Endodermal cell (in vitro differentiated cells): ENCODE data around the gene KANSL3. TPM values are rescaled to one million over a fixed set of nuclear protein-coding genes. Genes with fewer than 3 reads are reported as not detected.

Experiments used
- DNase-seq: peaks from one replicate; pipeline ENCODE4 v3.0.0-alpha.2; 2017
- H3K27ac ChIP-seq: 2 replicates; pipeline ENCODE4 v1.5.1; 2013; ENCODE audit warnings: mild to moderate bottlenecking, low read depth, low read length, moderate library complexity
- H3K27me3 ChIP-seq: 2 replicates; pipeline ENCODE4 v1.6.1; 2013; ENCODE audit warnings: mild to moderate bottlenecking, low read length, moderate library complexity; ENCODE audit not compliant: insufficient read depth, control insufficient read depth, poor library complexity, severe bottlenecking
- H3K36me3 ChIP-seq: 2 replicates; pipeline ENCODE4 v1.7.0; 2013; ENCODE audit warnings: mild to moderate bottlenecking, low read length, moderate library complexity; ENCODE audit not compliant: control insufficient read depth, insufficient read depth
- H3K4me1 ChIP-seq: one replicate; pipeline ENCODE4 v1.7.0; 2013; ENCODE audit warnings: low read length; ENCODE audit not compliant: control insufficient read depth, insufficient read depth
- H3K4me3 ChIP-seq: 2 replicates; pipeline ENCODE4 v1.5.1; 2013; ENCODE audit warnings: mild to moderate bottlenecking, low read length, moderate library complexity
- H3K9ac ChIP-seq: 2 replicates; pipeline ENCODE4 v1.6.1; 2013; ENCODE audit warnings: mild to moderate bottlenecking, low read length, moderate library complexity; ENCODE audit not compliant: poor library complexity, severe bottlenecking; ENCODE audit errors: extremely low read depth
- H3K9me3 ChIP-seq: 2 replicates; pipeline ENCODE4 v1.6.1; 2013; ENCODE audit warnings: mild to moderate bottlenecking, low read length, moderate library complexity; ENCODE audit not compliant: control insufficient read depth
- H3K27ac Mint-ChIP-seq: 2 replicates; pipeline ENCODE4 v1.8.0; 2020; ENCODE audit warnings: mixed read lengths
- H3K27me3 Mint-ChIP-seq: 2 replicates; pipeline ENCODE4 v1.8.0; 2021; ENCODE audit warnings: mild to moderate bottlenecking, mixed read lengths; ENCODE audit not compliant: insufficient read depth
- H3K36me3 Mint-ChIP-seq: 2 replicates; pipeline ENCODE4 v1.8.0; 2020; ENCODE audit warnings: low read depth, mixed read lengths
- H3K4me1 Mint-ChIP-seq: 2 replicates; pipeline ENCODE4 v1.8.0; 2020; ENCODE audit warnings: mixed read lengths
- H3K4me3 Mint-ChIP-seq: 2 replicates; pipeline ENCODE4 v1.8.0; 2020; ENCODE audit warnings: mild to moderate bottlenecking, moderate library complexity, mixed read lengths
- H3K9me3 Mint-ChIP-seq: 2 replicates; pipeline ENCODE4 v1.8.0; 2020; ENCODE audit warnings: mild to moderate bottlenecking, mixed read lengths
- CTCF ChIP-seq: fragments of 200-600 bp; sonication (generic); conservative IDR thresholded peaks from 2 replicates; pipeline ENCODE4 v1.5.0; 2021; ENCODE audit warnings: antibody characterized with exemption, mild to moderate bottlenecking
- WGBS, 2 experiments: methylation state at CpG; one replicate each; pipeline versions ENCODE4 v1.1.5 to v1.1.7; 2013; ENCODE audit warnings: missing lambda C conversion rate in 2 of 2, mixed read lengths in 1 of 2; ENCODE audit not compliant: insufficient coverage in 1 of 2, insufficient read length in 1 of 2; 5-methylcytosine and 5-hydroxymethylcytosine counted together
- total RNA-seq, 2 donors: library from RNA; stranded (reverse); fragmentation: NEBNext Ultra II Directional in 1 of 2; extraction: Animal tissue kit (Norgen Biotek cat#: 25700) in 1 of 2; gene quantifications; 2 replicates in 1 of 2; 3 replicates in 1 of 2; pipeline ENCODE4 v1.2.1, GENCODE V29; 2021

The KANSL3 gene
- total RNA-seq, 2 donors from 2014 or later: 34.8 to 42.3 TPM

- Mint-ChIP-seq H3K27me3 (no peaks in the 10 kb centered on the region), H3K36me3 (no peaks in the 10 kb centered on the region), H3K27ac (no peak overlapping the region), H3K4me1 (no peaks in the 10 kb centered on the region), H3K9me3 (no peaks in the 10 kb centered on the region), H3K4me3 (no peak overlapping the region)
- H3K4me3 ChIP-seq: no peak overlapping the region
- H3K36me3 ChIP-seq: no peaks in the 10 kb centered on the region
- H3K9me3 ChIP-seq: no peaks in the 10 kb centered on the region
- no peaks in the 10 kb centered on the region for H3K27me3 ChIP-seq
- H3K27ac ChIP-seq: no peak overlapping the region
- H3K9ac ChIP-seq: no peak overlapping the region
- 90 to 92% methylated on average over 7 to 19 of the region's 19 CpGs for WGBS, 2 experiments
- H3K4me1 ChIP-seq: peaks cover under 1% of the 10 kb centered on the region
- TF ChIP-seq CTCF: peak; percentile 68
- peak; percentile 86 for DNase-seq
Measured at GRCh38 chr2:96685577-96686459, 47.7 kb upstream of the KANSL3 start.

- DNase-seq: peak; percentile 27
- WGBS, 2 experiments: 89 to 93% methylated on average over 11 to 16 of the region's 16 CpGs
- Mint-ChIP-seq H3K27me3 (no peaks in the 10 kb centered on the region), H3K4me3 (no peak overlapping the region), H3K4me1 (peaks cover 7% of the 10 kb centered on the region), H3K36me3 (no peaks in the 10 kb centered on the region), H3K27ac (no peak overlapping the region), H3K9me3 (no peaks in the 10 kb centered on the region)
- Histone ChIP-seq H3K9me3 (no peaks in the 10 kb centered on the region), H3K27me3 (no peaks in the 10 kb centered on the region), H3K4me1 (peaks cover 5% of the 10 kb centered on the region), H3K9ac (no peak overlapping the region), H3K27ac (no peak overlapping the region), H3K36me3 (no peaks in the 10 kb centered on the region), H3K4me3 (no peak overlapping the region)
- no peak for TF ChIP-seq CTCF
Measured at GRCh38 chr2:96684883-96685576, 46.9 kb upstream of the KANSL3 start.

- Mint-ChIP-seq H3K4me3 (no peak overlapping the region), H3K27ac (no peak overlapping the region), H3K4me1 (peaks cover 11% of the 10 kb centered on the region), H3K27me3 (no peaks in the 10 kb centered on the region), H3K9me3 (no peaks in the 10 kb centered on the region), H3K36me3 (no peaks in the 10 kb centered on the region)
- H3K27ac ChIP-seq: no peak overlapping the region
- DNase-seq: peak; percentile 42
- H3K9me3 ChIP-seq: no peaks in the 10 kb centered on the region
- H3K36me3 ChIP-seq: no peaks in the 10 kb centered on the region
- TF ChIP-seq CTCF: no peak
- no peak overlapping the region for H3K4me3 ChIP-seq
- 91 to 92% methylated on average over 12 to 13 of the region's 13 CpGs for WGBS, 2 experiments
- no peak overlapping the region for H3K9ac ChIP-seq
- H3K4me1 ChIP-seq: peaks cover 8% of the 10 kb centered on the region
- H3K27me3 ChIP-seq: no peaks in the 10 kb centered on the region
Measured at GRCh38 chr2:96683972-96684820, 46.1 kb upstream of the KANSL3 start.
